HG02981 (cell line): ENCODE data around the gene DENND4A.
"Not testable (repeated sequence)": the region's sequence is repeated elsewhere in the genome, so short reads cannot be mapped to it uniquely, and the experiment has no call there.

Experiments
- ATAC-seq: cut with Tn5 transposase; IDR thresholded peaks from one replicate; pipeline ENCODE4 v1.9.1; 2021; ENCODE audit warnings: mild to moderate bottlenecking, moderate library complexity; ENCODE audit not compliant: unreplicated experiment

DENND4A gene

DNA sequence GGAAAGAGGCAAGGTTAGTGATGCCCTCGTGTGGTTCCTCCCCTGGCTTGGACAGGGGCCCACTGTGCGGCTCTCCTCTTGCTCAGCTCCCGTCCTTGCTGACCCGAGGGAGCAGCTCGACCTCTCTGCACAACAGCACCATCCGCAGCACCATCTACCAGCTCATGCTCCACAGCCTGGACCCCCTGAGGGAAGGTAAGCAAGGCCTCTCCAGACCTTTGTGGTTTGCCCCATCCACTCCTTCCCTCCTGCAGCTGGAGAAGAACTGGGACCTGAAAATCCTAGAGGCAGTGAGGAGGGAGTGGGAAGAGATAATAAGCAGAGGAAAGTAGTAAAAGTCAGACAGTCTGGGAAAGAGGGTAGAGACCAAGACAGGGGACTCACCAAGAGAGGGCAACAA is 152.6 kb downstream of the DENND4A start:
- no peak for ATAC-seq

DNA sequence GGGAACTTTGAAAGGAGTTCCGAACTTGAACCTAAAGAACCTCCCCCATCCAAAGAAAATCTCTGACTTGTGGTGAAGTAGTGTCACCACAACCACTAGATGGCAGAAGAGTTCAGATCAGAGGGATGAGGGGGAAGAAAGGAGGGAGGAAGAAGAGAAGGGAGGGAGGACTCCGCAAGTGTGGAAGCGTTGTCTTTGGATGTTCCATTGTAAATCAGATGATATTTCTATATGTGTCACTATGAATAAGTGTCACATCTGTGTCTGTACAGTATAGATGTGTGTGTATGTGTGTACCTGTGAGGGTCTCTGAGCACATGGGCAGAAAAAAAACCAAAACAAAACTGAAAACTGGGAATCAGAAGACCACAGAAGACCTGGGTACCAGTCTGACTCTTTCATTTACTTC is 153.4 kb downstream of the DENND4A start:
- ATAC-seq, result no peak

DNA sequence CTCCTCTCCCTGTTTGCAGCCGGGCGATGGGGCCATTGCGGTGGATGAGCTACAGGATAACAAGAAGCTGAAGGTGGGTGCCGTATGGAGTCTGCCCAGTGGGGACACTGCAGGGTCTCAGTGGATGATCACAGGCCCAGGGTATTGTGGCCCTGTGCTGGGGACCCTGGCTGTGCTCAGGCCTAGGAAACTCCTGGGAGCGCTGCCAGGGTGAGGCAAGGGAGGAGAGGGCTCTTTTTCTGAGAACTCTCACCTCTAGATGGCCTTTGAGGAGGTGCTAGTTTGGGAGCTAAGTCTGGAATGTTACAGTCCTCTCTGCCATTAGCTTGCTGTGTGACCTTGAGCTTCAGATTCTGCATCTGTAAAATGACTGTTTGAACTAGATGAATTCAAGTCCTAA is 154.0 kb downstream of the DENND4A start:
- no peak for ATAC-seq

DNA sequence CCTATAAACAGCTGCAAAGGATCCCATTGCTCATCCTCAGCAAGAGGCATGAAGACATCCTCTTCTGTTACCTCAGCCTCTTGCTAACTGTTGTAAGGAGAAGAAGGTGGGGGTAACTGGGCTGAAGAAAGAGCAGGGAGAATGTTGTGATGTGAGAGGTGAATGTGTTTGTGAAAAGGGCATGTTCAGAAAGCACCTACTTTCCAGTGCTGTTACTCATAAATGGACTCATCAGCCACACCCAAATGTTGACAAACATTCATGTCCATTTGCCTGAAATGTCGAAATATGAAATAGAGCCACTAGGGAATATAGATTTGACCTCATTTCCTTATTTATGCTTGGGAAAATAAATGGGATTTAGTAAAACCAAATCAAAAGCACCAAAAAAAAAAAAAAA is 157.7 kb downstream of the DENND4A start:
- ATAC-seq, result no peak

DNA sequence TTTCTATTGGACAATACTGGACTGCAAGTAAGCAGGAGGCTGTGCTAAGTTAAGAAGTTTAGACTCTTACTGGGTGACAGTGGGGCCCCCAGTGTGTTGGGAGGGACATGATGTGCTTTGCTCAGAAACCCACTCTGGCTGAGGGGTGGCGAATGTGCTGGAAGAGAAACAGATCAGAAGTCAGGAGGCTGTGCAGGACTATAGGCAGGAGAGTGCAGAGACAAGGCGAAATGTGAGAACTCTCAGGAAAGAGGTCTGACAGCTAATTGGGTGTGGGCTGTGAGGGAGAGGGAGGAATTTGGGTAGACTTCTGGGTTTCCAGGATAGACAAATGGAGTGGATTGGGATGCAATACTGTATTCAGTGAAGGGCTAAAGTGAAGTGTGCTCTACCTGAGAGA is 158.3 kb downstream of the DENND4A start:
- no peak for ATAC-seq

DNA sequence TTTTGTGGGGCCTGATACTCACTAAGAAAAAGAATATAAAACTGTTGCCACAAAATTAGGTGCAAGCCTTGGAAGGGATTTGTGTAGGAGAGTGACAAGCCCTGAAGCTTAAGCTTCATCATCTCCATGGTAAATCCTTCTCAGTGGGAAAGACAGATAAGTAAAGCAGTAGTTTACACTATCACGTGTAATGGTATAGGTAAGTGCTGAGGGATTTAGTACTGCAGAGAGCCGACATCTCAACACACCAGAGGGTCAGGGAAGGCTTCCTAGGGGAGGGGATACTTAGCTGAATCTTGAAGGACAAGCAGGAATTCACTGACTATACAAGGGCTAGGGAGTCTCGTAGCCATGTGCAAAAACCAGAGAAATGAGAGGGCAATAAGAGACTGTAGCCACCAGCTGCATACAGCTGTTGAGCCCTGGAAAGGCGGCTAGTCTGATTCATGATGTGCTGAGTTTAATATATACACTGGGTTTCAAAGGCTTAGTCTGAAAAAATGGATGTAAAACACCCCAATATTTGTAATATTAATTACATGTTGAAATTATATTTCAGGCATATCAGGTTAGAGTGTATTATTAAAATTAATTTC is 159.2 kb downstream of the DENND4A start:
- no peak for ATAC-seq

DNA sequence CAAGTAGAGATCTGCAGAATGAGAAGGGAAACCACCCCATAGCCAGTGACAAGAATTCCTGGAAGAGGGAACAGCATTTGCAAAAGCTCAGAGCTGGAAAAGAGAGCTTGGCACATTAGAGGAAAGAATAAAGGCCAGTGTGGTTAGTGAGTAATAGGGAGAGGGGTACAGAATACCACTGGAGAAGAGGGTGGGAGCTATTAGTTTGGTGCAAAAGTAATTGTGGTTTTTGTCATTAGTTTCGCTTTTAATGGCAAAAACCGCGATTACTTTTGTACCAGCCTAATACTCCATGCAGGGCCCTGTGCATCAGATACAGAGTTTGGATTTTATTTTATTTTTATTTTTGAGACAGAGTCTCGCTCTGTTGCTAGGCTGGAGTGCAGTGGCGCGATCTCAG is 160.6 kb downstream of the DENND4A start:
- ATAC-seq, result no peak

DNA sequence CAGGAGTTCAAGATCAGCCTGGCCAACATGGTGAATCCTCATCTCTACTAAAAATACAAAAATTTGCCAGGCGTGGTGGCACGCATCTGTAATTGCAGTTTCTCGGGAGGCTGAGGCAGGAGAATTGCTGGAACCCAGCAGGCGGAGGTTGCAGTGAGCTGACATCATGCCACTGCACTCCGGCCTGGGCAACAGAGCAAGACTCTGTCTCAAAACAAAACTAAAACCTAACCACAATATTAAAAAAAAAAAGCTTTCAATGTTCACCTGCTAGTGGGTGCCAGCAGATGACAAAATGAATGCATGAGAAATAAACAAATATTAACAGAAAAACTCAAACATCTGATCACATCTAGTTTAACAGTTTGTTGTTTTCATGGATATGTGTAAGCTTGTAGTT is 161.3 kb downstream of the DENND4A start:
- ATAC-seq, result no peak

DNA sequence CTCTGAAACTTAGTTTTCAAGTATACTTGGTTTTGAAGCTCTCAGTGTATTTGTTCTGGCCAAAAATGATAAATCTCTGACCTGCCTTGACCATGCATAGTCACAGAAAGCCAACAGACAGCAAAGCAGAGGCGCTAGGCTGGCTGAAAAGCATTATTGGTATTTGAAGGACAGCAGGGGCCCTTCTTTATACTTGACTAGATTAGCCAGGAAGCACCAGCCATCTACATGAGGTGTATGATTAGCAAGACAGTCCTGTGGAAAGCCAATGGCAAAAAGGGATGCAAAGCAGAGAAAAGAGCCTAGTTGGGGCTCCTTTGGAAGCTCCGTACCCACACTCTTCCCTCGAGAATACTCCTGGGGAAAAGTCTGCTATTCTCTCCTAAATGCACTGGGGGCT is 162.5 kb downstream of the DENND4A start:
- ATAC-seq, result no peak

DNA sequence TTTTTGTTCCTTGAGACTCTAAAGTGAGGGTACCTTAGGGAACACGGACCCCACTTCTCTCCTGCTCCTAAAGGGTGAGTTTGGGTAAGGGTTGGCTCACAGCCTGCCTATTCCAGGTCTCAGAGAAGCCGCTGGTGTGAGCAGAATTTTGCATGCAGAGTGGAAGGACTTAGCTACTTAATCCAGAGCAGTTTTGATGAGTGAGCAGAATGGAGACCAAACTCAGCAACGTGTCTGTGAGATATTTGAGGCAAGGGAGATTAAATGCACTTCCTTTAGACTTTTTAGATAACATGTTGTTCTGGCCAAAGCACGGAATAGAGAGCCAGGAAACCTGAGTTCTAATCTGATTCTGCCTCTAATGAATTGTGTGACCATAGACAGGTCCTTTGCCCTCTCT is 165.2 kb downstream of the DENND4A start:
- no peak for ATAC-seq

DNA sequence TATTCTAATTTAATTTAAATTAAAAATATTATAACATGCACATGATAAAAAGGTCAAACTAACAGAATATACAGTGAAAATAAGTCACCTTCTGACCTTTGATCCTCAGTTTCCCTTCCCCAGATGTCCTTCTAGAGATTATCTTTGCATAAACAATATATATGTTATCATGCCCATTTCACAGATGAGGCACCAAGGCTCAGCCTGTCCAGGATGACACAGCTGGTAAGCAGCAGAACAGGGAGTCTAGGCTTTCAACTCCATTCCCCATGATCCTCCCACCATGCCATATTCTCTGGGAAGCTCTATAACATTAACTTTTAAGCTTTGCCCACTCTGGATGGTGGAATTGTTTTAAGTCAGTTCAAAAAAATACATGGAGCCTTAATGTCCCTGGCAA is 169.0 kb downstream of the DENND4A start:
- ATAC-seq, result no peak

DNA sequence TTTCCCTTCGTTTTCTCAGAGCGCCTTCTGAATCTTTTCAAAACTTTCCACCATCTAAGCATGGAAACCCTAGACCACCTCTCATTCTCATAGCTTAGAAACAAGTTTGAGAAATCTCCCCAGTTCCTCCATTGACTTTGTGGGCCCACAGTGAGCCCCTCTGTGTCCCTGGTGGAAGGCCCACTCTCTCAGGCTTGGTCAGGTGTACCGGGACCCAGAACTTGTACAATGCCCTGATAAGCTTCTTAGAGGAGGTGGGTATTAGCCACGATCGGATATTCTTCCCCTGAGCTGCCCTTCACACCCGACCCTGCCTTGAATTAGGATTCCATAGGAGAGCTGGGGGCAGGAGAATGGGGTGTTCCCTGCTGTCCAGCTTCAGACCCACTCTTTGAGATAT is 170.5 kb downstream of the DENND4A start, which contains the start of gene SLC24A1:
TSS of gene SLC24A1 (plus strand) at position 301 of the 400 bp plus-strand sequence. CDS start 2,143 bp downstream, outside the sequence.
- ATAC-seq, result no peak

DNA sequence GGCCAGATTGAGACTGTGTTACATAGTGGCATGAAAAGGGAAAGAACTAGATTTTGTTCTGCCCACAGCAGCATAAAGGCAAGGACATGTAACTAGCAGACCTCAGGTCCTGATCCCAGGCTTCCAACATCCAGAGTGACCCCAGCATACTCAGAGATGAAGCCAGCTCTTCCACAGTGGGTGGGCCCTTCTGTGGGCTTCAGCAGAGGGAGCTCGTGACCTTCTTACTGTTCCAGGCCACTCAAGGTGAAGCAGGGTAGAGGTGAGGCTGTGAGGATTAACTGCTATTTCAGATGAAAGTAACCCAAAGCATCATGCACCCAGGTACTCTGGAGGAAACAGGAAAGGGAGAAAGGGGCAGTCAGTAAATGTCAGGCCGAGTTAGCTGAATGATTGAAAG is 171.3 kb downstream of the DENND4A start:
- no peak for ATAC-seq

DNA sequence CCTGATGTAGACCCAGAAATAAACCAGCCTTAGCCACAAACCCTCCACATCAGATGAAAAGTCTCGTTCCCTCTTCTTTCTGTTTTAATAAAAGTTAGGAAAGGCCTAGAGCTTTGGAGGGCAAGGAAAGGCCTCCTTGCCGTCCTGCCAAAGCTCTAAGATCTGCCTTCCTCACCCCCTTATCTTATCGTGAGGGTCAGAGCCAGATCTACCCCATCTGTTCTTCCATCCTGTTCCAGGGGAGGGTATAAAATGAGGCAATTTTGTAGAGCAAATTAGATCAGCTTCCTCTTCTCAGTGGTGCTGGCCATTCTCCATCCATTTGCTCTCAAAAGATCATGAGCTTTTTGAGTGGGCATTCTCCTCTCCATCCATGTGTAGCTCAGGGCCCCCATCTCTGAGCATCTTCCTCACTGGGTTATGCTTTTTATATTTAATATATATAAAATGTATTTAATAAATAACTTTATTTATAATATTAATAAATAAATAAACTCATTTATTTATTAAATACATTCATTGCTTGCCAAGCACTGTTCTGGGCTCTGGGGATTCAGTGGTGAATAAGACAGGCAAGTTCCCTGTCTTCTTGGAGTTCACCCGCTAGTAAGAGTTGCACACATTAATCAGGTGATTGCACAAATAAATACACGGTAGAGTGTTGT is 172.3 kb downstream of the DENND4A start:
- no peak for ATAC-seq

DNA sequence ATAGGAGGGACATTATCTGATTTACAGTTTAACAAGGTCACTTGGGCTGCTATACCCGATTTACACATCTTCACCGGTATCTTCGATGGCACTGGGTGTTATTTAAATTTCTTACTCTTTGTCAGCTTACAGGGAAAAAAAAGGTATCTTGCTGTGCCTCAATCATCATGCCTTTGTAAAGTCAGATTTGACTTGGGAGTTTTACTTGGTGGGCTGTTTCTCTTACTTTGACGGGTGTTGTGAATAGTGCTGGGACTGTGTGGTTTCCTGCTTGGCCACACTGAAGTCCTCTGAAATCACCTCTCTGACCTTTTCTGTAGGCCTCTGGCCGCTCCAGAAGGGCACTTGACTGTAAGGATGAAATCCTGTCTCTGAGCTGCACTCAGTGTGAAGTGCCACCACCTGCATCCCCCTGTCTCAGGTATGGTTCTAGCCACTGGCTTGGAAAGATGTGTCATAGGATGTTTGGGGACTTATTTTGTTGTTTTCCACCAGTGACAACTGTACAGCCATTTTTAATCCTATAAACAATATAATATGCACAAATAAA is 173.5 kb downstream of the DENND4A start:
- no peak for ATAC-seq

DNA sequence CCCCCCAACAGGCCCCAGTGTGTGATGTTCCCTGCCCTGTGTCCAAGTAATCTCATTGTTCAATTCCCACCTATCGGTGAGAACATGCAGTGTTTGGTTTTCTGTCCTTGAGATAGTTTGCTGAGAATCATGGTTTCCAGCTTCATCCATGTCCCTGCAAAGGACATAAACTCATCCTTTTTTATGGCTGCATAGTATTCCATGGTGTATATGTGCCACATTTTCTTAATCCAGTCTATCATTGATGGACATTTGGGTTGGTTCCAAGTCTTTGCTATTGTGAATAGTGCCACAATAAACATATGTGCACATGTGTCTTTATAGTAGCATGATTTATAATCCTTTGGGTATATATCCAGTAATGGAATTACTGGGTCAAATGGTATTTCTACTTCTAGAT is 176.2 kb downstream of the DENND4A start:
- not testable (repeated sequence) for ATAC-seq

DNA sequence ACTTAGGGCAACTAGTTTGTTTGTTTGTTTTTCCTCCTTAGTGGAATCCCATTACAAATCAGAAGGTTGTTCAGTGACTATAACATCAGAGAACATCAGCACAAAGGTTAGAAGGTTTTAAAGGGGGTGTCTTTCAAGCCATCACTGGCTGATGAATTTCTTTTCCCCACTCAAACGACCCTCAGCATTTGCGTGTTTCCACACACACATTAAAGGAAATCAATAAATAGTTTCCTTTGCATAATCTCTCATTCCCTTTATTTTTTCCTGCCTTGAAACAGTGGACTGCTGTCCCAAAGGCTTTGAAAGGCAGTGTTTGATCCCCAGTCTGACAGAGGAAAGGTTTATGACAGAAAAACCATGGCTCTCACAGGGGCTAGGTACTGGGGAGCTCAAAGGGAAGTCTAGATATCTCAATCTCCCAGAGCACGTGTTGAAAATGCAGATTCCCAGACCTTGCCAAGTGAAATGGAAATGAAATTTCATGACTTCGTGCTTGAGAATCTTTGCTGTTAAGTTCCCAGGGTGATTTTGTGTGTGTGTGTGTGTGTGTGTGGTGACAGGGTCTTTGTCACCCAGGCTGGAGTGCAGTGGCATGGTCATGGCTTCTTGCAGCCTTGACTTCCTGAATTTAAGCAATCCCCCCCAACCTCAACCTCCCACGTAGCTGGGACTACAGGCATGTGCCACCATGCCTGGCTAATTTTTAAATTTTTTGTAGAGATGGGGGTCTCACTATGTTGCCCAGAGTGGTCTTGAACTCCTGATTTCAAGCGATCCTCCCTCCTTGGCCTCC is 178.9 kb downstream of the DENND4A start:
- ATAC-seq, result no peak

DNA sequence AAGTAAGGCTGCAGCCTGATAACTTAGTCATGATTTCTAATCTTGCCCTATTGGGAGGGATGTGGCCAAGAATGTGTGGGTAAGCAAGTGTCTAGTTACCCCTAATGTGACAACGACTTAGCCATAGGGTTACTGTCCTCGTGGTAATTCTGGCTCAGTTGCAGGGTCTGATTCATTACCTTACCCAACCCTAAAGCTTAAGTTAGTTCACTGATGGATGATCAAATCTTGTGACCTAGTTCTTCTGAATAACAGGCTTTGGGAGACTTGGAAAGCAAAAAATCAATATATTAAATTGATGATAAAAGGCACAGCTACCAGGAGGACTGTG is 179.5 kb downstream of the DENND4A start:
- no peak for ATAC-seq

DNA sequence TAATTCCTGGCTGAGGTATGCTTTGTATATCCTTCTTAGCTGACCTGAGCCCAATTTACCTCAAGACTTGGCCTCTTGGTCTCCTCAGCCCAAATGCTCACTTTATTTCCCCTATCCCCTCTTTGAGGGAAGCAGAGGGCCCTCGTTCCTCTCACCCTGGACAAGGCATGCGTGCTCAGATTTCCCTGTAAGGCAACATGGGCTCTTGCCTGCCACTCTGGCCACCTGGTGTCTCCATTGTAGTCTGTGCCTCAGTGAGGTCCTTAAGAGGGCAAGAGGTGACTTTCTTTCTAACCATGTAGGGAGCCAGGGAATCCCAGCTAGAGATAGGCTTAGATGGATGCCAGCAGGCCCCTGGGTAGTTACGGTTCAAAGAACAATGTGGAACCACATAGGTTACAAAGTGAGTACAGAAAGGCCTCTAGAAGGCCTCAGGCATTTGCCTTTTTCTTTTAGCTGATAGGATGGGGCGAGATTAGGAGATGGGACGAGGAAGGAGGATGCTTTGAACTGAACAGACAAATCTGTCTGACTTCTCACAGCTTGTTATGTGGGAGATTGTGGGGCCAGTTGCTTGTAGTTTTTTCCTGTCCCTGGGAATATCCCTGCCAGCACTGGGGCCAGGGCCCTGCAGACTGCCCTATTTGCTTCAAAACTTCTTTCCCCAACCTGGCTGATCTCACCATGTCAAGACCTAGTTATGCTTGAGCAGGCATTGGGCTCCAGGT is 180.0 kb downstream of the DENND4A start:
- no peak for ATAC-seq

DNA sequence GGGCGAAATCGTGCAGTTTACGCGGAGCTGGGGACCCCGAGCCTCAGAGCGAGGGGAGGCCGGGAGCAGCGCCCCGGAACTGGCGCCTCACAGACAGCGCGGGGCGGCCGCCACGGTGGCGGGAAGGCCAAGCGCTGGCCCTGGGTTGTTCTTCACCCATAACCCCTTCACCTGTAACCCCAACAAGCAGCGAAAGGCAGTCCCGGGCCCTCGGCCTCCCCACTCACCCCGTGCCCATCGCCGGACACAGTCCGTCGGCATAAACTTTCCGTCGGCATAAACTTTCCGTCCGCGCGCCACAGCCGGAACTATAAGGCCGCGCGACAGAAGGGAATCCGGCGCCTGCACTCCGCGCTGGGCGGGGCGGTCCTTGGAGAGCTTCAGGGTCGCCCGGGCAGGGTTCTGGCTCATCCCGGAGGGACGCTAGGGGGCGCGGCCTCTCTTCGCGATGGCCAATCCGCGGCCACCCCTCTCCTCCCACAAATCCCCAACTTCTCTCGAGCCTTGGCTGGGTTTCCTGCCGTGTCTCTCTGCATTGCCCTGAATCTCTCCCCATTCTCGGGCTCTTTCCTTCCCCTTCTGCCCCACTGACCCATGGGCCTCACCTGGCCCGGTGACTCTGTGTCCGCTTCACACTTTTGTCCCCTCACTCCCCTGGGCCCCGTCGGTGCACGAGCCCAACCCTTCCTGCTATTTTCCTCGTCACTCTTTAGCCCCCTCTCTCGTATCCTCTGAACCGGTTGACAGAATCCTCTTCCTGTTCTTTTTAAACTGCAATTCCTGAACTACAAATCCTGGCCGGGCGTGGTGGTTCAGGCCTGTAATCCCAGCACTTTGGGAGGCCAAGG is 181.0 kb downstream of the DENND4A start, which contains the start of gene INTS14:
TSS of gene INTS14 (minus strand) at position 261 of the 848 bp plus-strand sequence. CDS start 3,751 bp downstream, outside the sequence.
- peak; percentile 93 for ATAC-seq
